Dermis blood vessel endothelial cell (primary cell): ENCODE measurements around the gene TRPV2. TPM values are rescaled to one million over a fixed set of nuclear protein-coding genes. Genes with fewer than 3 reads are reported as not detected.

Experiments
- DNase-seq: peaks from one replicate; pipeline ENCODE4 v3.0.0; 2010
- total RNA-seq: library from RNA; depleted of rRNA; stranded (reverse); fragments of >200 nt; gene quantifications from 2 replicates; pipeline ENCODE4 v1.2.3, GENCODE V29; 2014

The TRPV2 gene
- total RNA-seq, 1 donor from 2014 or later, result 48.8 TPM

- no peak for DNase-seq
These were observed 40.8 kb downstream of the TRPV2 start for GRCh38 chr17:16455997-16456741.

GRCh38 chr17:16456742-16457316, 41.5 kb downstream of the TRPV2 start:
- no peak for DNase-seq

- no peak for DNase-seq
These were observed 43.9 kb downstream of the TRPV2 start for GRCh38 chr17:16459271-16459670.

GRCh38 chr17:16459855-16460550, 44.6 kb downstream of the TRPV2 start:
- no peak for DNase-seq

- DNase-seq, result no peak
These were observed 45.6 kb downstream of the TRPV2 start for GRCh38 chr17:16460796-16461605.

GRCh38 chr17:16461606-16461866, 46.2 kb downstream of the TRPV2 start:
- DNase-seq, result no peak

GRCh38 chr17:16462070-16462864, 46.9 kb downstream of the TRPV2 start:
- DNase-seq, result no peak

- DNase-seq, result peak; percentile 77
These were observed 48.3 kb downstream of the TRPV2 start for GRCh38 chr17:16463358-16464302.

- no peak for DNase-seq
These were observed 49.1 kb downstream of the TRPV2 start for GRCh38 chr17:16464303-16465051.

GRCh38 chr17:16465052-16465312, 49.6 kb downstream of the TRPV2 start:
- no peak for DNase-seq

GRCh38 chr17:16465861-16466338, 50.5 kb downstream of the TRPV2 start:
- DNase-seq, result no peak

- no peak for DNase-seq
These were observed 51.0 kb downstream of the TRPV2 start for GRCh38 chr17:16466407-16466806.

GRCh38 chr17:16467044-16467443, 51.7 kb downstream of the TRPV2 start:
- no peak for DNase-seq

GRCh38 chr17:16467886-16468285, 52.5 kb downstream of the TRPV2 start:
- DNase-seq, result no peak

GRCh38 chr17:16468428-16468992, 53.1 kb downstream of the TRPV2 start:
- no peak for DNase-seq

GRCh38 chr17:16470265-16470664, 54.9 kb downstream of the TRPV2 start:
- peak; percentile 41 for DNase-seq

GRCh38 chr17:16471295-16471694, 55.9 kb downstream of the TRPV2 start:
- DNase-seq, result no peak

GRCh38 chr17:16472539-16472938, 57.2 kb downstream of the TRPV2 start:
- DNase-seq, result no peak

- no peak for DNase-seq
These were observed 58.0 kb downstream of the TRPV2 start for GRCh38 chr17:16473044-16474011.
